ENCODE results near the gene TCEA2.
"Not testable (repeated sequence)": the region's sequence is repeated elsewhere in the genome, so short reads cannot be mapped to it uniquely, and the experiment has no call there.

TCEA2 gene

GRCh38 chr20:64080013-64080812, 17.2 kb downstream of the TCEA2 start, which contains the start of gene OPRL1:
Gene OPRL1 (plus strand): TSS chr20:64080082. CDS start chr20:64092721, 12,639 bp downstream.
- DNase-seq: peak in 1 of 2 donors; percentile 37

- no peak for DNase-seq
These were observed 18.0 kb downstream of the TCEA2 start for GRCh38 chr20:64080813-64081623.

- DNase-seq: no peak
These were observed 18.6 kb downstream of the TCEA2 start for GRCh38 chr20:64081624-64081964.

GRCh38 chr20:64082126-64082731, 19.2 kb downstream of the TCEA2 start:
- no peak for DNase-seq

GRCh38 chr20:64082820-64083377, 19.9 kb downstream of the TCEA2 start:
- DNase-seq: no peak

- DNase-seq: peak; percentile 55 to 64
These were observed 20.4 kb downstream of the TCEA2 start for GRCh38 chr20:64083378-64083803.

- DNase-seq: no peak
These were observed 21.0 kb downstream of the TCEA2 start, which contains the start of gene LKAAEAR1 for GRCh38 chr20:64083804-64084684. Gene LKAAEAR1 (minus strand): TSS chr20:64084398. CDS start chr20:64084219, 179 bp downstream.

GRCh38 chr20:64084685-64085152, 21.7 kb downstream of the TCEA2 start:
- DNase-seq: no peak

GRCh38 chr20:64086801-64087200, 23.8 kb downstream of the TCEA2 start:
- no peak for DNase-seq

- not testable (repeated sequence) for DNase-seq
These were observed 24.3 kb downstream of the TCEA2 start for GRCh38 chr20:64087226-64087825.

- not testable (repeated sequence) for DNase-seq
These were observed 25.6 kb downstream of the TCEA2 start for GRCh38 chr20:64088586-64088985.

- DNase-seq: no peak
These were observed 27.2 kb downstream of the TCEA2 start for GRCh38 chr20:64090165-64090564.

GRCh38 chr20:64091340-64091739, 28.3 kb downstream of the TCEA2 start:
- no peak for DNase-seq

- DNase-seq: no peak
These were observed 28.8 kb downstream of the TCEA2 start for GRCh38 chr20:64091770-64092169.

GRCh38 chr20:64092258-64093012, 29.4 kb downstream of the TCEA2 start:
- no peak for DNase-seq

GRCh38 chr20:64093013-64093503, 30.1 kb downstream of the TCEA2 start:
- no peak for DNase-seq

- no peak for DNase-seq
These were observed 32.5 kb downstream of the TCEA2 start for GRCh38 chr20:64095455-64095854.

- no peak for DNase-seq
These were observed 32.9 kb downstream of the TCEA2 start for GRCh38 chr20:64095927-64096326.

- no peak for DNase-seq
These were observed 33.5 kb downstream of the TCEA2 start for GRCh38 chr20:64096535-64096934.

GRCh38 chr20:64098471-64099013, 35.5 kb downstream of the TCEA2 start:
- no peak for DNase-seq
